Cardiac septum (tissue), 1 donor: ENCODE measurements around the gene FAM24A. TPM values are rescaled to one million over a fixed set of nuclear protein-coding genes. Genes with fewer than 3 reads are reported as not detected.
"Not testable (repeated sequence)": the region's sequence is repeated elsewhere in the genome, so short reads cannot be mapped to it uniquely, and the experiment has no call there.

Experiments used
- DNase-seq: peaks from one replicate; pipeline ENCODE4 v3.0.0-alpha.2; 2020; ENCODE audit warnings: low spot score
- intact Hi-C: fragments of 100-400 bp; cut with DNase I; formaldehyde crosslinking; loops from one replicate; pipeline ENCODE4 v1.14.0; 2022
- long read RNA-seq: library from polyadenylated mRNA; unstranded; transcript quantifications from one replicate; pipeline ENCODE4 v2.0.0, GENCODE V29; 2021
- total RNA-seq: library from RNA; stranded (reverse); fragmentation: NEBNext Ultra II Directional; extraction: Animal tissue kit (Norgen Biotek cat#: 25700); gene quantifications from one replicate; pipeline ENCODE4 v1.2.1, GENCODE V29; 2021
- donor health status: DM: no; HTN: no; CAD: no.

The FAM24A gene, protein sequence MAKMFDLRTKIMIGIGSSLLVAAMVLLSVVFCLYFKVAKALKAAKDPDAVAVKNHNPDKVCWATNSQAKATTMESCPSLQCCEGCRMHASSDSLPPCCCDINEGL
- not detected for total RNA-seq
- long read RNA-seq = 0 reads

DNA sequence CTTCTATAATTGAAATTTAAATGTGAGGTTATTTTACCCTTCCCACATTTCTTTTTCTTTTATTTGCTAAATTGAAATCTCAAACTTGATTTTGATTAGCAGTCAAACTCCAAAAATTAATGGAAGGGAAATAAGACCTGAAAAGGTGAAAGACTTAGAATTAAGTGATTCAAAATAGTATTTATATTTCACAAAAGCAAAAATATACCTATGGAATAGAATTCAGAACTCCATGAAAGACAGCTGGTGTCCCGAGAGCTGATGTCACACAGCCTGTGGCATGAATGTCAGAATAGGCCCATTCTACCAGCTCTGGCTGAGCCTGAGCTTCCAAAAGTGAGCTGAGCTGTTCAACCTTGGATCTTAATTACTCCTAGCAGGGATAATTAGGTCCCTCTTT is at the start of gene FAM24A:
TSS of gene FAM24A (plus strand) at position 301 of the 400 bp plus-strand sequence. CDS start 1,025 bp downstream, outside the sequence.
- intact Hi-C loops = no loop called here
- DNase-seq = no peak

DNA sequence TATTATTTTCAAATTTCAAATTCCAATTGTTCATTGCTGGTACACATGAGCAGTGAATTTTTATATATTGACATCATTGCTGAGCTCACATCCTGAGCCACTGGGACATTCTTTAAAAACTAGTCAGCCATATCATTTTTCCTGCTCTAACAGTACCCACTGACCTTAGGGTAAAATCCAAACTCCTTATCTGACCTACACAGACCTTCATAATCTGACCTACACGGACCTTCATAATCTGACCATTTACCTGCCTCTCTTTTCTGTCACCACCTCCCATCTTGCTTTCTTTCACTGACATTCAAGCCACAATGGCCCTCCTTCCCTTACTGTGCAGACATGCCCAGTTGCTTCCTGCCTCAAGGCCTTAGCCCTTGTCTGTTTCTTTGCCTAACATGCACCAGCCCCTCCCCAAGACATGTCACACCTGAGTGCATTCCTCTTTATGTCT is 48.7 kb upstream of the FAM24A start:
- intact Hi-C loops = no loop called here
- DNase-seq = no peak

DNA sequence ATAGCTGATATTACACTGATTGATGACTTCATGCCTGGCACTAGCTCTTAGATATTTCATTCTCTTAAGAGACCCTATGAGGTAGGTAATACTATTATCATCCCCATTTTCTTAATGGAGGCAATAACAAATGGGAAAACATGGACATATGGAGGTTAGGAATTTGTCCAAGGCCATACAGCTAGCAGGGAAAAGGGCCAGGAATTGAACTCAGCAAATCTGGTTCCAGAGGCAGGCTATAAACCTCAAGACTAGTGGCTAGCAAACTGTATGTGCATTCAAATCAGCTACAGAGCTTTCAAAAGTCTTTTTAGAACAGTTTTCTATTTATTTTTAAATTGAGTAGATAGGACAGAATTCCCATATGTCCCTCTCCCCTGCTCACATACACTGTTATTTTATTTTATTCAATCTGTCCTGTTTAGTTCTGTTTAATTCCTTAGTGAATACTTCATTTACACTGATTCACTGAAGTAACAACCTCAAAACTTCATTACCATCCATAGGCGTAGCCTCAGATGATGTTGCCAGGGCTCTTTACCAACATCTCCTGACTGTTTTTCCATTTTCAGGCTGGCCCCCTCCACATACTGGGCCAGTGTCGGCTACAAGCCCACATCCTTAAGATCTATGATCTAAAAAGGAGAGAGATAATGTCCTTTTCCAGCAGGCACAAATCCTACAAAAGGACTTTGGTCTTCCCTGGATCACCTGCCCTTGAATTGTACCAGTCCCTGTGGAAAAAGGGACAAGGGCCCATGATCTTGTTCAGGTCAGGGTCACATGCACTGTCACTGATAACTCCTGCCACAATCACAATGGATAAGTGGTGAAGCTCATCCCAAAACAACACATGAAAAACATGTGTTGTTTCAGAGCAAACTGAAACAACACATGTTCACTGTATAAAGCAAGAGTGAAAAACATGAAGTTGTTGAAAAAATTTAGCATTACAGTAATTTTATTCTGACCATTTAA is 46.9 kb upstream of the FAM24A start:
- DNase-seq = no peak
- intact Hi-C loops = no loop called here

DNA sequence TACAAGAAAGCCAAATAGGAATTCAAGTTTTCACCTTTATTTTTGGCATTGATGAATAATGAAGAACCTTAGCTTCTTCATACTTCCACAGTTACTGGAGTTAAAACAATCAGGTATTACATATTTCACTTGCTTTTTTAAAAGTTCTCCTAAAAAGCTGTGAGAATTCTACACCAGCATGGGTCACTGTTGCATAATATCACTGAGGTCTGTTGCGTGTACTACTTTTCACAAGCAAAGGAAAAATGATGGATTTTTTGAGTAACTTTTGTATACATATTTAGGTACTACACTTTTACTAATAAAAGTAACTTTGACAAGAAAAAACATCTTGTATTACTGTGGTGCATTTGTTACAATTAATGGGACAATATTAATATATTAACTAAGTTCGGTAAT is 46.2 kb upstream of the FAM24A start:
- intact Hi-C loops = no loop called here
- no peak for DNase-seq

DNA sequence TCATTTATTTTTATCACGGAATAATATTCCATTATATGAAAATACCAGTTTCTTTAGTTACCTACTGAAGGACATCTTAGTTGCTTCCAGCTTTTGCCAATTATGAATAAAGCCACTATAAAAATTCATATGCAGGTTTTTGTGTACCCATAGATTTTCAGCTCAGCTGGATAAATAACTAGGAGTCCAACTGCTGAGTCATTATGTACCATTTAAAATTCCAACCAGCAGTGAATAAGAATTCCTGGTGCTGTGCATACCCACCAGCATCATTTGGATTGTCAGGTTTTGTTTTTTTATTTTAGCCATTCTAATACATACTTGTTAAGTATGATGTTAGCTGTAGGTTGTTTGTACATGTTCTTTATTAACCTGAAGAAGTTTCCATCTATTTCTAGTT is 45.5 kb upstream of the FAM24A start:
- intact Hi-C loops = no loop called here
- DNase-seq = no peak

DNA sequence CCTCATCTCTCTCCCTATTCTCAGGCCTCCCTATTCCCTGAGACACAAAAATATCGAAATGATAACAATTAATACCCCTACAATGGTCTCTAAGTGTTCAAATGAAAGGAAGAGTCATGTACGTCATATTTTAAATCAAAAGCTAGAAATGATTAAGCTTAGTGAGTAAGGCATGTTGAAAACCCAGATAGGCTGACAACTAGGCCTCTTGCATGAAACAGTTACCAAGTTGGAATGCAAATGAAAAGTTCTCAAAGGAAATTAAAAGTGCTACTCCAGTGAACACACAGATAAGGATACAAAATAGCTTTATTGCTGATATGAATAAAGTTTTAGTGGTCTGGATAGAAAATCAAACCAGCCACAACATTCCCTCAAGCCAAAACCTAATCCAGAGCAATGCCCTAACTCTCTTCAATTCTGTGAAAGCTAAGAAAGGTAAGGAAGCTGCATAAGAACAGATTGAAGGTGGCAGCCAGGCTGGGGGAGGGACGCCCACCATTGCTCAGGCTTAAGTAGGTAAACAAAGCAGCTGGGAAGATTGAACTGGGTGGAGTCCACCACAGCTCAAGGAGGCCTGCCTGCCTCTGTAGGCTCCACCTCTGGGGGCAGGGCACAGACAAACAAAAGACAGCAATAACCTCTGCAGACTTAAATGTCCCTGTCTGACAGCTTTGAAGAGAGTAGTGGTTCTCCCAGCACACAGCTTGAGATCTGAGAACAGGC is 43.5 kb upstream of the FAM24A start:
- not testable (repeated sequence) for DNase-seq

DNA sequence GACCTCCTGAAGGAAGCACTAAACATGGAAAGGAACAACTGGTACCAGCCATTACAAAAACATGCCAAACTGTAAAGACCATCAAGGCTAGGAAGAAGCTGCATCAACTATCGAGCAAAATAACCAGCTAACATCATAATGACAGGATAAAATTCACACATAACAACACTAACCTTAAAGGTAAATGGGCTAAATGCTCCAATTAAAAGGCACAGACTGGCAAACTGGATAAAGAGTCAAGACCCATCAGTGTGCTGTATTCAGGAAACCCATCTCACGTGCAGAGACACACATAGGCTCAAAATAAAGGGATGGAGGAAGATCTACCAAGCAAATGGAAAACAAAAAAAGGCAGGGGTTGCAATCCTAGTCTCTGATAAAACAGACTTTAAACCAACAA is 41.6 kb upstream of the FAM24A start:
- DNase-seq, intact Hi-C loops: not testable (repeated sequence)

More for the DNA sequence above, 43.5 kb upstream of the FAM24A start:
- intact Hi-C loops = not testable (repeated sequence)

DNA sequence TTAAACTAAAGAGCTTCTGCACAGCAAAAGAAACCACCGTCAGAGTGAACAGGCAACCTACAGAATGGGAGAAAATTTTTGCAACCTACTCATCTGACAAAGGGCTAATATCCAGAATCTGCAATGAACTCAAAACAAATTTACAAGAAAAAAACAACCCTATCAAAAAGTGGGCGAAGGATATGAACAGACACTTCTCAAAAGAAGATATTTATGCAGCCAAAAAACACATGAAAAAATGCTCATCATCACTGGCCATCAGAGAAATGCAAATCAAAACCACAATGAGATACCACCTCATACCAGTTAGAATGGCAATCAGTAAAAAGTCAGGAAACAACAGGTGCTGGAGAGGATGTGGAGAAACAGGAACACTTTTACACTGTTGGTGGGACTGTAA is 38.5 kb upstream of the FAM24A start:
- DNase-seq, intact Hi-C loops: not testable (repeated sequence)

DNA sequence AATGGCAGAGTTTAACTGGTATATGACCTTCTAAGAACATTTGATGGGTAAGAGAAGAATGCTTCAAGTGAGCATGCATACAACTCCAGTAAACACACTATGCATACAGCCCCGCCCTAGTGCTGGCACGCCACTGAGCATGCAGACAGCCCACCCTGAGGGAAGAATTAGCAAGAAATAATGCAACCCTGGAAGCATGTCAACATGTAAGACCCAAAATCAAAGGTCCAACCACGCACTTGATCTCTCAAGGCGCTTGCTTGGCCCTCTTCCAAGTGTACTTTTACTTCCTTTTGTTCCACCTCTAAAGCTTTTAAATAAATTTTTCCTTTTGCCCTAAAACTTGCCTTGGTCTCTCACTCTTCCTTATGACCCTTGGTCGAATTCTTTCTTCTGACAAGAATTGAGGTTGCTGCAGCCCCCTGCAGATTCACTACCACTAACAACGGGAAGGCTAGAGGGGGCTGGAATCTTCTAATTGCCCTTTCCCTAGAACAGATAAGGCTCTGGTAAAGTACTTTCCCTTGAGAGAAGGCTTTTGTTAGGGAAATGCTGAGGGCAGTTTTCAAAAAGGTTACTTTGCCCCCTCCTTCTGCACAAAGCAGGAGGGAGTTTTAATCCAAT is 34.5 kb upstream of the FAM24A start:
- DNase-seq = no peak
- intact Hi-C loops = no loop called here

DNA sequence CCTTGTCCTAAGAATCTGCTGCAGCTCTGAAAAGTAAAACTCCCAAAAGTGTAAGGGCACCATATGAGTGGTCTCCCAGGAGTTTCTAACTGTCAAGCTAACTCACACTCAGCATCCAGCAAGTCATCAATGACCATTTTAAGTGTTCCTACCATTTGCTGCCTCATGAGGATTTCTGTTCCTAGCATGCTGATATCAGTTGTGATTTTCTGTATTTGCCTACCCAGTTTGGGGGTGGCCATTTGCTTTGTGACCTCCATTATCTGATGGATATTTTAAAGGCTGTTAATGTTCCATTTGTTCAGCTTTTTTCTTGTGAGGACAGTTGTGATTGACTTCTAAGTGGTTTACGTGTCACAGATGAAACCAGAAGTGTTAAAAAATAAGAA is 33.9 kb upstream of the FAM24A start:
- intact Hi-C loops = no loop called here
- DNase-seq = no peak

DNA sequence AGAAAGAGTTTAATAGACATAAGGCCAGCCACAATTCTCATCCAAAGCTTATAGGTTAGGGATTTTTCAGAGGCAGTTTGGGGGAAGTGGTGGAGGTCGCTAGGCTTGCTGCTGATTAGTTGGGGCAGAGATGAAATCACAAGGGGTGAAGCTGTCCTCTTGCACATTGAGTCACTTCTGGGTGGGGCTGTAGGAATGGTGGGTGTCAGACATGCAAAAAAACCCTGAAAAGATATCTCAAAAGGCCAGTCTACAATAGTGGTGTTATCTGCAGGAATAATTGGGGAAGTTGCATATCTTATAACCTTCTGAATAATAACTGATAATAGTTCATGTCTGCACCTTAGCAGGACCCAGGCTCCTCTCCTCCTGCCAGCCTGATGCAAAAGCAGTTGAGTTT is 33.1 kb upstream of the FAM24A start:
- intact Hi-C loops = no loop called here
- DNase-seq = no peak

DNA sequence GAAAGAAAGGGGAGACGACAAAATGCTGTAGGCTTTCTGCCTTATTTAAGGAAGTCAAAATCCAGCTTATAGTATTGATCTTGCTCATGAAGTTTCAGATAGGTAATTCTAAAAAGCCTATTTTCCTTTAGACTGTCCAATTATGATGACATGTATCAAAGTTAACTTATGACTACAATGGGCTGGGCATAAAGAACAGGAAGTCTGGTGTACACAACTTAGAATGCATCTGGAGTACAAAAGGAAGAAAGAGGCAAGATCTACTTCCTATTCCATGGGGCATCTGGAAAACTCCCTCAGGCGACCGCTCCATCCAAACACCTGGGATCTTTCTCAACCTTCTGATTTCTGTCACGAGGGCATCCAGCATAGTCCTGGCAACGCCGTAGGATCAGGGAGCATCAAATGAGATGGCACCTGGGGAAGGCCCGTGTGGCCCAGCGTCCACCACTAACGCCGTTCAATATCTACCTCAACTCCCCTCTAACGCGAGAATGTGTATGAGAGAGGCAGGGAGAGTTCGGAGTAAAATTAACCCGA is 31.5 kb upstream of the FAM24A start:
- intact Hi-C loops = no loop called here
- no peak for DNase-seq

DNA sequence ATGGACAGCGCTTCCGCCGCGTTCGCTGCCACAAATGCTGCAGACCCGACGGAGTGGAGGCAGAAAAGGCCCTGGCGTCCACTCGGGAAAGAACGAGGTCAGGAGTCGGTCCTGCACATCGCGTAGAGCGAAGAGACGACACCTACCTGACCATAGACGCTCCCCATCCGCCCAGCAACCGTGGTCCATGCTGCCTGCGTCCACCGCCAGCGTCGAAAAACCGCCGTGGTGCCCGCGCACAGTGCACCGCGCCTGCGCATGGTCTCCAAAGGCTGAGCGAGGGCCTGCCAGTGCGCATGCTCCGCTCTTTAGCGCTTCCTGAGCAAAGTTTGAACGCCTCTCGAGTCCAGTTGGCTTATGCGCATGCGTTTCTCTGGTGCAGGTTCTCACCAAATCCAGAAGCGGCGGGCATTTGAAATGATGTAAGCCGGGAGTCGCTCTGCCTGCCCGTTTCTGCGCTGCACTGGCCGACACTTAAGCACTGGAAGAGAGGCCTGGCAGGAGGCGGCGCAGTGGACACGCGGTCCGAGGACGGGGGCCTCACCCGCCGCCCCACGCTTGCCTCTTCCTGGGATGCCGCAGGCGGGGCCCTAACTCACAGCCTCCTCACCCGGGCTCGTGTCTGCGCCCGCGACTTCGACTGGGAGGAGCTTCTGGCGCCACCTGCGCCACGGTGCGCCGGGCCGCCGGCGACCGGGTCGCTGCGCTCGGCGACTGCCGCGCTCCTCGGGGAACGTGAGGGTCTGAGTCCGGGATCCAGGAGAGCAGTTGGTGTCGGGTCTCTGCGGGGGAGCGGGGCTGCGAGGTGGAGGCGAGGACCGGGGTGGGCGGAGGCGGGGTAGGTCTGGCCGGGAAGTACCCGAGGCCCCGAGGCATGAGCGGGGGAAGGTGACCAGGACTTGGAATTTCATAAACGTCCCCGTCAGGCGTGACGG is 30.8 kb upstream of the FAM24A start, which contains the start of gene FAM24B:
TSS of gene FAM24B (minus strand) at position 243 of the 935 bp plus-strand sequence. CDS start 29,066 bp downstream, outside the sequence.
- DNase-seq = peak; percentile 95
- intact Hi-C loops = no loop called here

DNA sequence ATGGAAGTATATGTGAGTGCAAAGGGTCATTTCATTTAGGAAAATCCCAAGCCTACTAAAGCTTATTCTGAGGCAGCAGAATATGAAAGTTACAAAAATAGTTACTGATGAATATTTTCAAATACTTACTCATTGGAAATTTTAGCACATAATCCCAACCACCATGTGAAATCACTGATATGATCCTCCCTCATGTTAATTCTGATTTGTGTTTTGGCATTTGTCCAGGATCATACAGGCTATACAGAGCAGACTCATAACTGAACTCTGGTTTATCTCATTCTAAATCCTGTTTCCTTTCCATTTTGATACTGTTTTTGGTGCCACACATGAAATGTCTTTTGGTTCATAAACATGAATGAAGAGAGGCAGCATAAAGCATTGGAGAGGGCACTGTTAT is 27.6 kb upstream of the FAM24A start:
- no peak for DNase-seq
- intact Hi-C loops = no loop called here

DNA sequence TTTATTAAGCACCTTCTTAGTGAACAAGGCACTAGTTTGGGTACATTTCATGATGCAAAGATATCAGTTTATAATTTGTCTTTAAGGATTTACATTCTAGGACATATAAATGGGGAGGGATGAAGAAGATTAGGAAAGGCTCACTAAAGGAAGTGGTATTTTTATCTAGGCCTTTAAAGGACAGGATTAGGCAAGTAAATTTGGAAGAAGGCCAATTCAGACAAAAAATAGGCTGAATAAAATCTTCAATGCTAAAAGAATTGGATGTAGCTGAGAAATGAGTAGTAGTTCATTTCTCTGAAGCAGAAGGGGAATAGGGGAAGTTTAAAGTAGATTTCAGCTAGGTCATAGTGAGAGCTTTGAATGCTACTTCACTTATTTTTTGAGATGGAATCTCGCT is 26.2 kb upstream of the FAM24A start:
- intact Hi-C loops = no loop called here
- DNase-seq = no peak

DNA sequence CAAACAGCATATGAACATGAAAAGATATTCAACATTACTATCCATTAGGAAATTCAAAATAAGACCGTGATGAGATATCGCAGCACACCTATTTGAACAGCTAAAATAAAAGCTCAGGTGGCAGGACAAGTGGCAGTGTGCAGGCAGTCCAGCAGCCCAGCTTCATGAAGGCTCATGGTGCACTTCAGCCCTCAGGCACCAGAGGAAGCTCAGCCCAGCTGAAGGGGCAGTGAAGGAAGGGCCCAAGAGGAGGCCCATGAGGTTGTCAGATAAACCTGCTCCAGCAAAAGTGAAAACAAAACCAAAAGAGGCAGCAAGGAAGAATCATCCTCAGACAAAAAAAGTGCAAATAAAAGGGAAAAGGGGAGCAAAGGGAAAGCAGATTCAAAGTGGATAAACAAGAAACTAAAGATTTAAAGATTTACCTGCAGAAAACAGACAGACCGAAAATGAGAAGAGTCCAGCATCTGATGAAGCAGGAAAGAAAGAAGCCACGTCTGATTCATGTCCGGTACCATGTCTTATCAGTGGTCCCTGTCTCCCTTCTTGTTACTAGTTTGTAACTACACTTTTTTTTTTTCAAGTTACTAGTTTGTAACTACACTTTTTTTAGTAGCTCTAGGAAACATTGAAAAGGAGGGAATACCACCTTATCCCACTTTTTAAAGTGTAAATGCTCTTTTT is 16.0 kb upstream of the FAM24A start:
- intact Hi-C loops = no loop called here
- no peak for DNase-seq

DNA sequence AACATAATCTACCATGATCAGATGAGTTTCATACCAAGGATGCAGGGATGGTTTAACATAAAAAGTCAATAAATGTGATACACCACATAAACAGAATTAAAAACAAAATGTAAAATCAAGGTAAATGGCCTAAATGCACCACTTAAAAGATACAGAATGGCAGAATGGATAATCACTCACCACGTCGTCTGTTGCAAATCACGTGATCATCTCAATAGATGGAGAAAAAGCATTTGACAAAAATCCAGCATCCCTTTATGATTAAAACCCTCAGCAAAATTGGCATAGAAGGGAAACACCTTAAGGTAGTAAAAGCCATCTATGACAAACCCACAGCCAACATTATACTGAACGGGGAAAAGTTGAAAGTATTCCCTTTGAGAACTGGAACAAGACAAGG is 6.5 kb upstream of the FAM24A start:
- DNase-seq, intact Hi-C loops: not testable (repeated sequence)
